Transverse colon (tissue), 4 donors: Measurements from ENCODE around the gene NOL7. TPM values are rescaled to one million over a fixed set of nuclear protein-coding genes. Genes with fewer than 3 reads are reported as not detected.

ENCODE experiments used
- DNase-seq: peaks from one replicate; pipeline ENCODE4 v3.0.0-alpha.2; 2019
- H3K27ac ChIP-seq, 4 donors: fragments of 200-600 bp; sonication (generic); 2 replicates each; pipeline ENCODE4 v1.5.1; 2016 to 2018; ENCODE audit warnings: inconsistent platforms in 4 of 4
- H3K27me3 ChIP-seq: fragments of 200-600 bp; sonication (generic); 2 replicates; pipeline ENCODE4 v1.5.1; 2017; ENCODE audit warnings: inconsistent platforms
- H3K36me3 ChIP-seq, 4 donors: fragments of 200-600 bp; sonication (generic); 2 replicates each; pipeline ENCODE4 v1.5.1; 2017 to 2019; ENCODE audit warnings: inconsistent platforms in 4 of 4
- H3K4me1 ChIP-seq, 4 donors: fragments of 200-600 bp; sonication (generic); 2 replicates each; pipeline ENCODE4 v1.5.1; 2017 to 2020; ENCODE audit warnings: inconsistent platforms in 4 of 4
- H3K4me3 ChIP-seq, 4 donors: fragments of 200-600 bp; sonication (generic); 1 replicate in 1 of 4; 2 replicates in 3 of 4; pipeline versions ENCODE4 v1.5.1 to v1.6.1; 2017 to 2019; ENCODE audit warnings: inconsistent platforms in 4 of 4
- H3K9me3 ChIP-seq, 2 donors: fragments of 200-600 bp; sonication (generic); 2 replicates each; pipeline ENCODE4 v1.5.1; 2017 to 2019; ENCODE audit warnings: inconsistent platforms in 2 of 2
- CTCF ChIP-seq, 5 experiments: fragments of 200-600 bp in 3 of 5; fragments of 450-650 bp in 2 of 5; sonication (generic) in 3 of 5; IDR thresholded peaks; 1 replicate in 2 of 5; 2 replicates in 3 of 5; pipeline ENCODE4 v1.5.1; 2016 to 2017; ENCODE audit warnings: antibody characterized with exemption in 5 of 5, inconsistent platforms in 3 of 5, mild to moderate bottlenecking in 2 of 5, moderate library complexity in 1 of 5
- EP300 ChIP-seq: sonication (generic); formaldehyde crosslinking; IDR thresholded peaks from one replicate; pipeline ENCODE4 v1.6.1; 2017; ENCODE audit warnings: antibody characterized with exemption, low read depth
- POLR2A ChIP-seq: fragments of 450-650 bp; IDR thresholded peaks from one replicate; pipeline ENCODE4 v1.6.1; 2016; ENCODE audit warnings: antibody characterized with exemption, mild to moderate bottlenecking, moderate library complexity
- POLR2AphosphoS5 ChIP-seq, 3 donors: sonication (generic); formaldehyde crosslinking; IDR thresholded peaks; one replicate each; pipeline ENCODE4 v1.6.1; 2016; ENCODE audit warnings: antibody characterized with exemption in 3 of 3
- WGBS, 2 donors: methylation state at CpG; one replicate each; pipeline ENCODE4 v1.1.5; 2018; ENCODE audit warnings: low coverage in 1 of 2; 5-methylcytosine and 5-hydroxymethylcytosine counted together
- in situ Hi-C, 4 donors: fragments of 200-750 bp; cut with MboI; loops; one replicate each; pipeline versions ENCODE4 v1.15.0 to v1.15.1; 2017; ENCODE audit warnings: low sequenced_read_pairs in 3 of 4, low pct_ligation_motif_present in 1 of 4, low pct_unique_long_range_greater_than_20kb in 1 of 4
- intact Hi-C: fragments of 100-400 bp; cut with DNase I; formaldehyde crosslinking; loops from one replicate; pipeline ENCODE4 v1.15.1; 2023; ENCODE audit warnings: low total_unique reads
- total RNA-seq, 4 donors: library from RNA; depleted of rRNA; stranded (reverse); fragments of >200 nt; gene quantifications; one replicate each; pipeline ENCODE4 v1.1.0, GENCODE V29; 2016

The NOL7 gene
- total RNA-seq, 4 donors from 2014 or later = 44.1 to 159 (median 86.6) TPM

GRCh38 chr6:13597073-13597472 lies 18.1 kb upstream of the NOL7 start:
- in situ Hi-C loops = loop anchor here in 1 of 4 donors (25.0 kb wide), 1 partner anchor 410 kb away; no protein-coding TSS in a partner anchor
- TF ChIP-seq POLR2A (no peak), EP300 (no peak), CTCF (IDR thresholded peaks at IDR 0.05) (no peak), POLR2AphosphoS5 (IDR thresholded peaks at IDR 0.05) (no peak)
- H3K4me3 ChIP-seq = no peak overlapping the region
- intact Hi-C loops = no loop called here
- peaks cover 0 to 44% (median 15%) of the 10 kb centered on the region in 4 donors for H3K36me3 ChIP-seq
- 94 to 96% methylated on average over 4 of the region's 4 CpGs for WGBS, 2 donors
- no peaks in the 10 kb centered on the region for H3K4me1 ChIP-seq
- DNase-seq = no peak
- no peak overlapping the region for H3K27ac ChIP-seq
- H3K9me3 ChIP-seq = no peaks in the 10 kb centered on the region
- H3K27me3 ChIP-seq = no peaks in the 10 kb centered on the region

GRCh38 chr6:13600036-13600435 lies 15.1 kb upstream of the NOL7 start:
- peaks cover 0 to 45% (median 17%) of the 10 kb centered on the region in 4 donors for H3K36me3 ChIP-seq

GRCh38 chr6:13604135-13604534 lies 11.0 kb upstream of the NOL7 start:
- Histone ChIP-seq H3K27ac (no peak overlapping the region), H3K36me3 (peaks cover 0 to 23% (median 10%) of the 10 kb centered on the region in 4 donors), H3K9me3 (no peaks in the 10 kb centered on the region), H3K4me3 (no peak overlapping the region), H3K4me1 (no peaks in the 10 kb centered on the region), H3K27me3 (no peaks in the 10 kb centered on the region)
- TF ChIP-seq EP300 (no peak), POLR2AphosphoS5 (IDR thresholded peaks at IDR 0.05) (no peak), CTCF (IDR thresholded peaks at IDR 0.05) (no peak), POLR2A (no peak)
- in situ Hi-C loops = no loop called here
- intact Hi-C loops = no loop called here
- no peak for DNase-seq
- 88% methylated on average over 4 of the region's 4 CpGs for WGBS, 2 donors

More at GRCh38 chr6:13600036-13600435, 15.1 kb upstream of the NOL7 start:
- H3K4me3 ChIP-seq = no peak overlapping the region
- H3K4me1 ChIP-seq = no peaks in the 10 kb centered on the region
- no peak for DNase-seq
- no peak overlapping the region for H3K27ac ChIP-seq
- in situ Hi-C loops = no loop called here
- no peak for TF ChIP-seq CTCF (IDR thresholded peaks at IDR 0.05)
- TF ChIP-seq EP300 = no peak
- no peak for TF ChIP-seq POLR2A
- no peak for TF ChIP-seq POLR2AphosphoS5 (IDR thresholded peaks at IDR 0.05)
- no peaks in the 10 kb centered on the region for H3K9me3 ChIP-seq
- WGBS, 2 donors = 93 to 97% methylated on average over 6 of the region's 6 CpGs
- no peaks in the 10 kb centered on the region for H3K27me3 ChIP-seq
- intact Hi-C loops = no loop called here

GRCh38 chr6:13604546-13605416 lies 10.4 kb upstream of the NOL7 start:
- in situ Hi-C loops (no loop called here), intact Hi-C loops (no loop called here)
- Histone ChIP-seq H3K27ac (no peak overlapping the region), H3K27me3 (no peaks in the 10 kb centered on the region), H3K4me1 (no peaks in the 10 kb centered on the region), H3K9me3 (no peaks in the 10 kb centered on the region), H3K36me3 (peaks cover 0 to 23% (median 9%) of the 10 kb centered on the region in 4 donors), H3K4me3 (no peak overlapping the region)
- no peak for DNase-seq
- WGBS, 2 donors = 68 to 86% methylated on average over 1 to 2 of the region's 2 CpGs
- no peak for TF ChIP-seq CTCF (IDR thresholded peaks at IDR 0.05)
- no peak for TF ChIP-seq POLR2AphosphoS5 (IDR thresholded peaks at IDR 0.05)
- TF ChIP-seq EP300 = no peak
- TF ChIP-seq POLR2A = no peak
